Suprapubic skin (tissue), 4 donors: ENCODE measurements around the gene TRMT2A.

Experiments used
- CTCF ChIP-seq, 2 donors: fragments of 200-600 bp in 1 of 2; fragments of 450-650 bp in 1 of 2; sonication (generic) in 1 of 2; IDR thresholded peaks; one replicate each; pipeline ENCODE4 v1.5.1; 2016 to 2019; ENCODE audit warnings: antibody characterized with exemption in 2 of 2, mild to moderate bottlenecking in 1 of 2, moderate library complexity in 1 of 2
- POLR2A ChIP-seq, 2 donors: fragments of 450-650 bp; IDR thresholded peaks; one replicate each; pipeline ENCODE4 v1.6.1; 2017; ENCODE audit warnings: antibody characterized with exemption in 2 of 2, mild to moderate bottlenecking in 2 of 2, moderate library complexity in 2 of 2
- POLR2AphosphoS5 ChIP-seq, 3 donors: sonication (generic); formaldehyde crosslinking; IDR thresholded peaks; one replicate each; pipeline ENCODE4 v1.6.1; 2017; ENCODE audit warnings: antibody characterized with exemption in 3 of 3

DNA sequence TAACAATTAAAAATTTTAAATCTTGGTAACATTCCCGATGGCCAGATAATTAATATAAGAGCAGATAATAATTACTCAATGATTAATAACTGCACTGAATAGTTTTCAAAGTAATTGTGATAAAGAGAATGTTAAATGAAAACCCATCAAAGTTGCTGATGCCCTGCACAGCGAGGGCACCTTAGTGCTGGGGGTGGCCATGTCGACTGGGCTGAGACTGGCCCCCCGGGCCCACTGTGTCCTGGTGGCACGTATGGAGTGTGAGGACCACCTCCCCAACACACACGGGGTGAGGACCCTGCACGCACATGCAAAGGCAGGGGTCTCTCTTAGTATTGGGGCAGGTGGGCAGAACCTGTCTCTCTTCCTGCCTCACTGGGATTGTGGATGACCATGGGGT is 48.9 kb upstream of the TRMT2A start:
- TF ChIP-seq POLR2A (IDR thresholded peaks at IDR 0.05) (no peak), CTCF (IDR thresholded peaks at IDR 0.05) (no peak), POLR2AphosphoS5 (IDR thresholded peaks at IDR 0.05) (no peak)
